GM18520 (cell line): Measurements from ENCODE around the gene CDH6.

ENCODE experiments used
- ATAC-seq: cut with Tn5 transposase; IDR thresholded peaks from one replicate; pipeline ENCODE4 v1.9.1; 2021; ENCODE audit not compliant: unreplicated experiment

CDH6 gene

DNA sequence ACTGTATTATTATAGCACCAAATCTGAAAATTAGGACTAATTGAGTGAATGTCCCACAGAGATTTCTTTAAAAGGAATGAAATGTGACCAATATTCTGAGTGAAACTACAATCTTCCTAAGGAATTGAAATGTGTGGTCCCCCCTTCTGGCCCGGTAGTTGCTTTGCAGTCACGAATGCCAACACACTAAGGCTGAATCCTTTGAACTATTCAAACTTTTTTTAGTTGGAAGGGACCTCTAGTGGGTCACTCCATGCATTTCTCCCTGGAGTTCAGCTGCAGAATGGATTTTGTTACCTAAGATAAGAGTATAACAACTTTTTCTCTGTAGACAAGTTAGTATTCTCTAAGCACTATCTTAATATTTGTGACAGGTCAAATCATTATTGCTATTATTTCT is 2.8 kb downstream of the CDH6 start:
- ATAC-seq = no peak

DNA sequence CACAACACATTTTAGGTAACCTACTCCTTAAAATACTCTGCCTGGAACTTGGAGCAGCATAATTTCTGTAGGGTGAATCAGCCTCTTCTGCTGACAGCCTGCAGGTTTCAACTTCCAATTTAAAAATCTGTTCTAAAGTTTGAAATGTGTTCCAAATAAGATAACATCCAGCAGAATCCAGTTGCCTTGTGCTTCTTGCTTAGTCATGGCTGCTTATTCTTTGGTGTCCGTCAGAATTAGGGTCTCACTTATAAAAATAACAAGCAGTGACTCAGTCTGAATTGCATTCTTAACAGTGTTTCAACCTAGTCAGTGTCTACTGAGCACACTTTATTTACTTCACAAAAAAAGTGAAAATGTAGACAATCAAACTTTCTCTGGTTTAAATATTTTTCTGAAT is 3.7 kb downstream of the CDH6 start:
- ATAC-seq = no peak

GRCh38 chr5:31204958-31205357 is 11.5 kb downstream of the CDH6 start:
- no peak for ATAC-seq

GRCh38 chr5:31208043-31208442 is 14.6 kb downstream of the CDH6 start:
- ATAC-seq = no peak

DNA sequence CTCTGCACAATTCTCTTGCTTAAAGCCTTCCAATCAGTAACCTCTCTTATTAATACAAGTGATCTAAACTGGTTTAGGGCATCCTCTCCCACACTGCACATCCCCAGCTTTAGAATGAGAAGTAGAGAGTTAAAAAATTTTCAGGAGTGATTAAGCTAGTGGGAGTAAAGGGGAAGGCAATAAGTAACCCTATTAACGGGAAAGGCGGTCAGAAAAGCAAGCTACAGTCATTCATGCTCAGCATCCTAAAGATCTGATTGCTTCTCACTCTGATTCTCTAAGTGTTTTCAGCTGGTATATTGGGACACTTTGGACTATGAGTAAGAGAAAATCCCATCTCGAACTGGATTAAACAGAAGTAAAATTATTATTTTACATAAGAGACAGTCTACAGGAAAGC is 15.8 kb downstream of the CDH6 start:
- ATAC-seq = no peak

DNA sequence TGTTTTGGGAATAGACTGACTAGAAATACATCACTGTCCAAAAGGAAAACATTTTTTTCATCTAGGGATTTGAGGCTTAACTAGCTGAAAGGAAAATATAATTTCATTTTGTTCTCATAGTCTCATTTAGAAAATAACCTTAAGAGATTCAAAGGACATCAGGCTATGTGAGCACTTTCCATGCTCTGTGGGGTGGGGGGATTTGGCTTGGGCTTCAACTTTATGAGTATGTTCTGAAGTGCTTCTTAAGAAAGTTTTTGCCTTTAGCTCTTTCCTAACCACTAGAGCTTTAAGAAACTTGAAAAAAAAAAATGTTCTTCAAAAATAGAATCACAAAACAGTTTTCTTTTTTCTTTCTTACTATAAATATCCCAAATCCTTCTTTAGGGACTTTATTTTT is 17.6 kb downstream of the CDH6 start:
- ATAC-seq = no peak

- ATAC-seq = no peak
Measured at GRCh38 chr5:31213257-31213656, 19.8 kb downstream of the CDH6 start.

DNA sequence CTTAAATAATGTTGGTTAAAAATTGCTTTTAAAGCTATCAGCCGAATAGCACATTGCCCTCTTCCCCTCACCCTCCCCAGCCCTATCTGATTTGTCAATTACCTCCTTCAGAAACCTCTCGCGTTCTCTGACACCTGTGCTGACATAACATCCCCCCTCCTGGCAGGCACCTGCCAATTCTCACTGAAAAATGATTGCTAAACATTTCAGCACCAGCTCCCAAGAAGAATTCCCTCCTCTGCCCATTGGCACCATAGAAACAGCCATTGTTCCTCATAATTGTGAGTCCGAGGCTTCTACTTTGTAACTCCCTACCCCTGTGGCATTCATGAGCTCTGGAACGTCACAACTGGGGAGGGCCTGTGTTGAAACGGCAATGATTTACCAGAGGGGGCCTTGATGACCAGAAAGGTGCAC is 20.2 kb downstream of the CDH6 start:
- ATAC-seq = no peak

GRCh38 chr5:31214229-31214628 is 20.7 kb downstream of the CDH6 start:
- ATAC-seq = no peak

DNA sequence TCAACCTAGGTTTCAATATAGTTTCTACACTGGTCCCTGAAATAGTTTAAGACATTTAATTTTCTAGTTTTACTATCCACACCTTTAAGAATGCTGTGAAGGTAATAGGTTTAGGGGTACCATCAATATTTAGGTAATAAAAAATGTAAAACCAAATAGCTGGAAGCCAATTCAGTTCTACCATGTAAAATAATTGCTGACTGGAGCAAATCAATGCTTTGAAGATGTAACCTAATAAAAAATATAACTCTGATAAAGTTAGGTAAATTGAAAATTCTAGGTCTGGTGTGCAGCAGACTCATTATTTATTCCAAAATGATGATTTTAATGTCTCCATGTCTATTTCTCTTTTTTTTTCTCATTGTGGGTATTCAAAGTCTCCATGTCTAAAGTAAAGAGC is 21.8 kb downstream of the CDH6 start:
- no peak for ATAC-seq

- no peak for ATAC-seq
Measured at GRCh38 chr5:31217446-31217845, 24.0 kb downstream of the CDH6 start.

- ATAC-seq = no peak
Measured at GRCh38 chr5:31218978-31219377, 25.5 kb downstream of the CDH6 start.

GRCh38 chr5:31221001-31221400 is 27.5 kb downstream of the CDH6 start:
- no peak for ATAC-seq

- no peak for ATAC-seq
Measured at GRCh38 chr5:31225118-31225517, 31.6 kb downstream of the CDH6 start.

DNA sequence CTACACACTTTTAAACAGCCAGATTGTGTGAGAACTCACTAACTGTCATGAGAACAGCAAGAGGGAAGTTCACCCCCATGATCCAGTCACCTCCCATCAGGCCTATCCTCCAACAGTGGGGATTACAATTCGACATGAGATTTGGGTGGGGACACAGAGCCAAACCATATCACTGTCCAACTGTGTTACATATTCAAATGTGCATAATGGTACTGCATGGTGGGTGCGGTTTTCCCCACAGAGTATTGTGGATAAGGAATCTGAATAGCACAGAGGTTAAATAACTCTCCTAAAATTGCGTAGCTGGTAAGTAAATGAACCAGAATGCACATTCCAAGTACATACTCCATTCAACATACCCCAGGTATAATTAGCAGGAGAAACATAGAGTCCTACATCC is 32.1 kb downstream of the CDH6 start:
- no peak for ATAC-seq

DNA sequence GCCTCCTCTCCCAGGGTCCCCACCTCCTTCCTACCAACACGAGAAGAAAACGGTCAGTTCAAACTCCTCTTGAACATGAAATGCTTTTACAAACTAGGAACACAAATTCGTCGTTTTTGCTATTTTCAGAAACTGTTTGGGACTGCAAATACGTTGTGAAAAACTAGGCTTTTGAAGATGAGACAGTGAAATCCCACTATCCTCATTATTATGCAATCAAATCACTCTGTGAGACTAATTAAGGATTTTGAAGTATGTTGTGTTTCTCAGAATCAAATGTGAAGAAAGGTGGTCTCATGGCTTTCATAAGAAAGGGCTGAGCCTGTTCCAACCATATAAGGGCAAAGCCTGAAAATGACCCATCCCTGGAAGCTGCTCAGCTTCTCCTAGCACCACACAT is 33.2 kb downstream of the CDH6 start:
- no peak for ATAC-seq

DNA sequence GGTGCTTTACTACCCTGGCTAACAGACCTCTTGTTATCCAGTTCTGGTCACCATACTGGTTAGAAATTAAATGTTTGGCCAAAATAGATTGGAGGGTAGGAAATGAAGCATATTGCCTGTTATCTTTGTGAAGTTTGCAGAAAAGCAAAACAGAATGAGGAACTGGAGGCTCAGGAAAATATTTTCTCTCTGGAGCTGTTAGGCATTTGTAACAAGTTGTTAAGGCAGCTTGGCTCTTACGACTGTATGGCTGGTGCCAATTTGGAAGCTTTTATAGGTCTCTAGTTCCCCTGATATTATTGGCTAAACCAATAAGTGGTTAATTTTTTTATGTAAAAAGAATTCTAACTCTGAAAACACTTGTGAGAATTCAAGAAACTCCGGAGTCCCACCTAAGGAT is 35.8 kb downstream of the CDH6 start:
- no peak for ATAC-seq

DNA sequence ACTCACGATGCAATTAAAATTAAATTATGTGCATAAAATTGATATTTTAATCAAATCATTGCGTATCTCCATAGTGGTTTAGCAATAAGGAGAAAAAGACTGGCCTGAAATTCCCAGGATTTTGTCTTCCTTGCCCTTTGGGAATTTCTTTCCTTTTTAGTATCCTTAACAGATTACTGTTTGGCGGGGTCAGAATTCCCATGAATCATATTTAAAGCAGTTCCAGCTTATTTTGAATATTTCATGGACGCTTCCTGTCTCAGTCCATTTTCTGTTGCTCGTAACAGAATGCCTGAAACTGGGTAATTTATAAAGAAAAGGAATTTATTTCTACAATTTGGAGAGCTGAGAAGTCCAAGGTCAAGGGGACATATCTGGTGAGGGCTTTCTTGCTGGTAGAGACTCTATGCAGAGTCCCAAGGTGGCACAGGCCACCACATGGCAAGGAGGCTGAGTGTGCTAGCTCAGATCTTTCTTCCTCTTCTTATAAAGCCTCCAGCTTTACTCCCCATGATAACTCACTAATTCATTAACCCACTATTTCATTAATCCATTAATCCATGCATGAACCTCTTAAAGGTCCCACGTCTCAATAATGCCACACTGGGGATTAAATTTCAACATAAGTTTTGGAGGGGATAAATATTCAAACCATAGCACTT is 37.8 kb downstream of the CDH6 start:
- ATAC-seq = no peak

- no peak for ATAC-seq
Measured at GRCh38 chr5:31232273-31232888, 38.9 kb downstream of the CDH6 start.

DNA sequence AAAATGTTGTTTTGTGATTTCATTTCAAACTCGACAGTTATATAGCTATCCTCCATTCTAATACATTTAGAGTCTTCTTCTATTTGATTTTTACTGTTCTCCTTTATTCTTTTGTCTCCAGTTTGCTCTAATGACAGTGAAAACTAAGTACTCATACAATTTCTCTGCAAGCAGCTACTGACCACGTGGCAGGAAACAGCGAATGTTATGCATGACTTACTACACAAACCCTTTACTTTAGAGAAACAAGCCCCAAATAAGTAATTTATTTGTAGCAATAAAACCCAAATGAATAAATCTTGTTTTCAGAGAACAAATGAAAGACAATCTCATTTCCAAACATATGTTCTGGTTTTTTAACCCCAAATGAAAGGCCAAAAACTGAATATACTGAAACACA is 41.9 kb downstream of the CDH6 start:
- ATAC-seq = no peak

DNA sequence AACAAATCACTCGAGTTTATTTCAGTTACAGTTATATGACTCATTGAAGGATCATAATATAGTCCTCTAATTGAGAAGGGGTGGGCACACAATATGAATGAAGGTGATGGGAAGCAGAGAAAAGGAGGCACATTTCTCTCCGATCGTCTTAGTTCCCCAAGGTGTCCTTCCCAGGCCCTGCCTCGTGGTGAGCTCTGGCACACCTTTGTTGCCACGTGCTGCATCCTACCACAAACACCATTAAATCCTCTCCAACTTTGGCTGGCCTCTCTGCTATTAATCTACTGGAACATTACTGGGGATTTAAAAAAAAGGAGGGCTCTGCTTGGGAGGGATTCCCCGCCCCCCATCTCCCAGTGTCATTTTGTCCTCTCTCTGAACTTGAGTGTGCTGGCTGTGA is 42.9 kb downstream of the CDH6 start:
- no peak for ATAC-seq

- ATAC-seq = no peak
Measured at GRCh38 chr5:31237174-31237573, 43.7 kb downstream of the CDH6 start.

GRCh38 chr5:31238497-31238896 is 45.0 kb downstream of the CDH6 start:
- no peak for ATAC-seq
